Muscle layer of duodenum (tissue), 2 donors: ENCODE measurements around the gene GCM1.

Source experiments
- H3K27ac ChIP-seq: one replicate; pipeline ENCODE4 v1.7.0; 2013; ENCODE audit warnings: mild to moderate bottlenecking, low read length
- H3K27me3 ChIP-seq: one replicate; pipeline ENCODE4 v1.7.0; 2013; ENCODE audit warnings: low read depth, mild to moderate bottlenecking, control low read depth, low read length
- H3K36me3 ChIP-seq, 2 donors: one replicate each; pipeline ENCODE4 v1.7.0; 2013; ENCODE audit warnings: low read length in 2 of 2, control low read depth in 1 of 2, mild to moderate bottlenecking in 1 of 2; ENCODE audit not compliant: insufficient read depth in 2 of 2, control insufficient read depth in 1 of 2
- H3K4me1 ChIP-seq, 2 donors: one replicate each; pipeline ENCODE4 v1.7.0; 2013; ENCODE audit warnings: low read length in 2 of 2, mild to moderate bottlenecking in 2 of 2, control low read depth in 1 of 2, moderate library complexity in 1 of 2; ENCODE audit not compliant: insufficient read depth in 2 of 2, control insufficient read depth in 1 of 2
- H3K4me3 ChIP-seq, 2 donors: one replicate each; pipeline ENCODE4 v1.7.0; 2013; ENCODE audit warnings: low read length in 2 of 2, low read depth in 1 of 2, mild to moderate bottlenecking in 1 of 2
- H3K9me3 ChIP-seq, 2 donors: one replicate each; pipeline ENCODE4 v1.7.0; 2013; ENCODE audit warnings: low read length in 2 of 2, control low read depth in 1 of 2, mild to moderate bottlenecking in 1 of 2; ENCODE audit not compliant: control insufficient read depth in 1 of 2
- donor health status: healthy.

GCM1 gene

GRCh38 chr6:53124131-53124800 lies 24.4 kb downstream of the GCM1 start:
- no peaks in the 10 kb centered on the region for H3K27me3 ChIP-seq

GRCh38 chr6:53119772-53120409 lies 28.8 kb downstream of the GCM1 start:
- no peak overlapping the region for H3K4me3 ChIP-seq
- H3K4me1 ChIP-seq = peaks cover 4 to 14% of the 10 kb centered on the region in 2 donors
- no peaks in the 10 kb centered on the region for H3K36me3 ChIP-seq
- H3K27me3 ChIP-seq = no peaks in the 10 kb centered on the region
- H3K27ac ChIP-seq = no peak overlapping the region
- no peaks in the 10 kb centered on the region for H3K9me3 ChIP-seq

More at GRCh38 chr6:53124131-53124800, 24.4 kb downstream of the GCM1 start:
- Histone ChIP-seq H3K4me3 (no peak overlapping the region), H3K27ac (no peak overlapping the region), H3K36me3 (no peaks in the 10 kb centered on the region), H3K4me1 (peaks cover 4 to 9% of the 10 kb centered on the region in 2 donors), H3K9me3 (no peaks in the 10 kb centered on the region)

GRCh38 chr6:53119349-53119748 lies 29.3 kb downstream of the GCM1 start:
- no peak overlapping the region for H3K4me3 ChIP-seq
- no peaks in the 10 kb centered on the region for H3K9me3 ChIP-seq
- no peaks in the 10 kb centered on the region for H3K27me3 ChIP-seq
- no peak overlapping the region for H3K27ac ChIP-seq
- peaks cover 4 to 14% of the 10 kb centered on the region in 2 donors for H3K4me1 ChIP-seq
- H3K36me3 ChIP-seq = no peaks in the 10 kb centered on the region

GRCh38 chr6:53115741-53116140 lies 32.9 kb downstream of the GCM1 start:
- H3K27ac ChIP-seq = no peak overlapping the region
- H3K4me3 ChIP-seq = no peak overlapping the region
- H3K36me3 ChIP-seq = no peaks in the 10 kb centered on the region
- no peaks in the 10 kb centered on the region for H3K27me3 ChIP-seq
- H3K9me3 ChIP-seq = no peaks in the 10 kb centered on the region
- peaks cover 4 to 18% of the 10 kb centered on the region in 2 donors for H3K4me1 ChIP-seq

GRCh38 chr6:53115113-53115512 lies 33.5 kb downstream of the GCM1 start:
- no peak overlapping the region for H3K4me3 ChIP-seq
- no peaks in the 10 kb centered on the region for H3K36me3 ChIP-seq
- no peaks in the 10 kb centered on the region for H3K9me3 ChIP-seq
- no peaks in the 10 kb centered on the region for H3K27me3 ChIP-seq
- peaks cover 4 to 16% of the 10 kb centered on the region in 2 donors for H3K4me1 ChIP-seq
- H3K27ac ChIP-seq = no peak overlapping the region

- Histone ChIP-seq H3K4me3 (no peak overlapping the region), H3K36me3 (no peaks in the 10 kb centered on the region), H3K9me3 (no peaks in the 10 kb centered on the region), H3K27me3 (no peaks in the 10 kb centered on the region), H3K4me1 (peaks cover 0 to 5% of the 10 kb centered on the region in 2 donors), H3K27ac (no peak overlapping the region)
Measured at GRCh38 chr6:53113742-53114141, 34.9 kb downstream of the GCM1 start.

GRCh38 chr6:53112871-53113270 lies 35.8 kb downstream of the GCM1 start:
- H3K36me3 ChIP-seq = no peaks in the 10 kb centered on the region
- no peaks in the 10 kb centered on the region for H3K27me3 ChIP-seq
- no peak overlapping the region for H3K27ac ChIP-seq

GRCh38 chr6:53112404-53112803 lies 36.2 kb downstream of the GCM1 start:
- Histone ChIP-seq H3K4me3 (no peak overlapping the region), H3K36me3 (no peaks in the 10 kb centered on the region), H3K4me1 (peaks cover 0 to 4% of the 10 kb centered on the region in 2 donors), H3K9me3 (no peaks in the 10 kb centered on the region), H3K27ac (no peak overlapping the region), H3K27me3 (no peaks in the 10 kb centered on the region)

More at GRCh38 chr6:53112871-53113270, 35.8 kb downstream of the GCM1 start:
- no peak overlapping the region for H3K4me3 ChIP-seq
- peaks cover 0 to 4% of the 10 kb centered on the region in 2 donors for H3K4me1 ChIP-seq
- H3K9me3 ChIP-seq = no peaks in the 10 kb centered on the region

GRCh38 chr6:53111865-53112264 lies 36.8 kb downstream of the GCM1 start:
- Histone ChIP-seq H3K9me3 (no peaks in the 10 kb centered on the region), H3K4me3 (no peak overlapping the region), H3K27me3 (no peaks in the 10 kb centered on the region), H3K4me1 (peaks cover 0 to 4% of the 10 kb centered on the region in 2 donors), H3K27ac (no peak overlapping the region), H3K36me3 (no peaks in the 10 kb centered on the region)

- no peak overlapping the region for H3K4me3 ChIP-seq
- H3K36me3 ChIP-seq = no peaks in the 10 kb centered on the region
- H3K27me3 ChIP-seq = no peaks in the 10 kb centered on the region
- peaks cover 0 to 13% of the 10 kb centered on the region in 2 donors for H3K4me1 ChIP-seq
- no peaks in the 10 kb centered on the region for H3K9me3 ChIP-seq
- no peak overlapping the region for H3K27ac ChIP-seq
Measured at GRCh38 chr6:53109612-53110011, 39.0 kb downstream of the GCM1 start.

- no peaks in the 10 kb centered on the region for H3K9me3 ChIP-seq
- peaks cover 5 to 9% of the 10 kb centered on the region in 2 donors for H3K36me3 ChIP-seq
- peaks cover 0 to 15% of the 10 kb centered on the region in 2 donors for H3K4me1 ChIP-seq
- H3K27me3 ChIP-seq = no peaks in the 10 kb centered on the region
- H3K4me3 ChIP-seq = no peak overlapping the region
- no peak overlapping the region for H3K27ac ChIP-seq
Measured at GRCh38 chr6:53107091-53107490, 41.5 kb downstream of the GCM1 start.
